SKM-1 (cell line): Measurements from ENCODE around the gene SLC37A1.

ENCODE experiments used
- DNase-seq: peaks from one replicate; lab custom pipeline; 2025; ENCODE audit not compliant: unreplicated experiment; lab: John Stamatoyannopoulos, UW

The SLC37A1 gene

GRCh38 chr21:42505090-42505726 lies 8.4 kb upstream of the SLC37A1 start:
- no peak for DNase-seq

- DNase-seq = no peak
These were observed 6.2 kb upstream of the SLC37A1 start for GRCh38 chr21:42507418-42507817.

GRCh38 chr21:42508371-42508770 lies 5.3 kb upstream of the SLC37A1 start:
- no peak for DNase-seq

- DNase-seq = no peak
These were observed 4.4 kb upstream of the SLC37A1 start for GRCh38 chr21:42509244-42509643.

GRCh38 chr21:42512346-42513034 lies 1.2 kb upstream of the SLC37A1 start:
- no peak for DNase-seq

GRCh38 chr21:42513985-42514882 lies 582 bp downstream of the SLC37A1 start:
- DNase-seq = no peak

GRCh38 chr21:42514883-42515228 lies 1.2 kb downstream of the SLC37A1 start:
- DNase-seq = no peak

GRCh38 chr21:42515708-42516502 lies 2.3 kb downstream of the SLC37A1 start:
- no peak for DNase-seq

GRCh38 chr21:42518215-42518614 lies 4.6 kb downstream of the SLC37A1 start:
- DNase-seq = no peak

GRCh38 chr21:42518626-42519025 lies 5.0 kb downstream of the SLC37A1 start:
- no peak for DNase-seq

- no peak for DNase-seq
These were observed 7.1 kb downstream of the SLC37A1 start for GRCh38 chr21:42520628-42521253.

- no peak for DNase-seq
These were observed 7.7 kb downstream of the SLC37A1 start for GRCh38 chr21:42521384-42521783.

- DNase-seq = no peak
These were observed 8.2 kb downstream of the SLC37A1 start for GRCh38 chr21:42521805-42522204.

- DNase-seq = no peak
These were observed 8.6 kb downstream of the SLC37A1 start for GRCh38 chr21:42522271-42522670.

- no peak for DNase-seq
These were observed 9.1 kb downstream of the SLC37A1 start for GRCh38 chr21:42522771-42523170.

- DNase-seq = no peak
These were observed 9.6 kb downstream of the SLC37A1 start for GRCh38 chr21:42523211-42523610.

- no peak for DNase-seq
These were observed 10.3 kb downstream of the SLC37A1 start for GRCh38 chr21:42523941-42524340.

- no peak for DNase-seq
These were observed 10.8 kb downstream of the SLC37A1 start for GRCh38 chr21:42524341-42525028.

GRCh38 chr21:42525029-42525581 lies 11.5 kb downstream of the SLC37A1 start:
- DNase-seq = no peak
